ENCODE measurements around the gene CPT2. TPM values are rescaled to one million over a fixed set of nuclear protein-coding genes. Genes with fewer than 3 reads are reported as not detected.

The CPT2 gene
- polyA plus RNA-seq, 1 of the 3 experiments (the other 2 are of a cell fraction), result 18.6 TPM

DNA sequence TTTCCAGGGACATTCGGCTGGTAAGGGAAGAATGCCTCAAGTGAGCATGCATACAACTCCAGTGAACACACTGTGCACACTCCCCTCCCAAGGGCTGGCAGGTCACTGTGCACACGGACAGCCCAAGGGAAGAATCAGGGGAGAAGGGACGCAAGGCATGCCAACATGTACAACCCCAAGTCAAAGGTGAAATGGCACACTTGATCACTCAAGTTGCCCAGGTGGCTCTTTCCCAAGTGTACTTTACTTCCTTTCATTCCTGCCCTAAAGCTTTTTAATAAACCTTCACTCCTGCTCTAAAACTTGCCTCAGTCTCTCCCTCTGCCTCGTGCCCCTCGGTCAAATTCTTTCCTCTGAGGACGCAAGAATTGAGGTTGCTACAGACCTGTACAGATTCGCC, 40.7 kb upstream of the CPT2 start (continued):
- TF ChIP-seq SMC3 (IDR thresholded peaks at IDR 0.05; ENCODE audit: low read depth, low read length) (no peak), EP300 (IDR thresholded peaks at IDR 0.05; ENCODE audit: borderline replicate concordance in 1 of 2, low read depth in 1 of 2, low read length in 1 of 2) (no peak), GABPA (IDR thresholded peaks at IDR 0.05; ENCODE audit: low read depth) (no peak), MEF2A (IDR thresholded peaks at IDR 0.05; ENCODE audit: borderline replicate concordance, low read depth) (no peak), RCOR1 (IDR thresholded peaks at IDR 0.05; ENCODE audit: low read length) (no peak), NFIC (IDR thresholded peaks at IDR 0.05; ENCODE audit: borderline replicate concordance) (no peak)
- TF ChIP-seq, protein P1, sequence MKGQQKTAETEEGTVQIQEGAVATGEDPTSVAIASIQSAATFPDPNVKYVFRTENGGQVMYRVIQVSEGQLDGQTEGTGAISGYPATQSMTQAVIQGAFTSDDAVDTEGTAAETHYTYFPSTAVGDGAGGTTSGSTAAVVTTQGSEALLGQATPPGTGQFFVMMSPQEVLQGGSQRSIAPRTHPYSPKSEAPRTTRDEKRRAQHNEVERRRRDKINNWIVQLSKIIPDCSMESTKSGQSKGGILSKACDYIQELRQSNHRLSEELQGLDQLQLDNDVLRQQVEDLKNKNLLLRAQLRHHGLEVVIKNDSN (IDR thresholded peaks at IDR 0.05; ENCODE audit: borderline replicate concordance, low read depth), result no peak

DNA sequence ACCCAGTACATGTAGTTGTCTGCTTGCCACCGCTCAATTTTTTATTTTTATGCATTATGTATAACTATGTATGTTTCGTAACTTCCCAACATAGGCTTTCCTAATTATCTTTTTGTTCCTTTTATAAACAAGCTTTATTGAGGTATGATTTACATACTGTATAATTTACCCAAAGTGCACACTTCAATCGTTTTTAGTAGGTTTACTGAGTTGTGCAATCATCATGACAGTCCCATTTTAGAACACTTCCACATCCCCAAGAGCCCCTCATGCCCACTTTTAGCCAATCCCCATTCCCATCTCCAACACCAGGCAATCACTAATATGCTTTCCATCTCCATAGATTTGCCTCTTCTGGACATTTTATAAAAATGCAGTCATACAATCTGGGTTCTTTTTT, 39.8 kb upstream of the CPT2 start:
- CTCF ChIA-PET, result interaction anchor here (0.8 to 1.1 kb wide), 2 partner anchors 13 to 252 kb away, joined by 3 read pairs; no protein-coding TSS in a partner anchor
- Histone ChIP-seq H3K9me2 (no peaks in the 10 kb centered on the region; the same call in 1 of the 2 replicates), H3K4me3 (ENCODE audit: low read depth in 2 of 2, low read length in 1 of 2) (no peak overlapping the region), H3K36me3 (replicated peaks in 1 of 2; ENCODE audit: control insufficient read depth in 1 of 2, insufficient read depth in 2 of 2, low read length in 1 of 2) (no peaks in the 10 kb centered on the region), H2AFZ (ENCODE audit: low read depth) (no peak overlapping the region), H4K20me1 (ENCODE audit: insufficient read depth) (no peaks in the 10 kb centered on the region), H3K9me3 (no peaks in the 10 kb centered on the region), H3F3A (replicated peaks; ENCODE audit: insufficient read depth) (no peaks in the 10 kb centered on the region), H3K27ac (ENCODE audit: low read depth in 2 of 2, low read length in 1 of 2) (no peak overlapping the region), H3K4me2 (no peak overlapping the region), H3K4me1 (ENCODE audit: control insufficient read depth in 1 of 2, insufficient read depth in 2 of 2, low read depth in 1 of 2, low read length in 1 of 2) (no peaks in the 10 kb centered on the region; a peak in 1 of 4 replicates), H3K27me3 (ENCODE audit: insufficient read depth) (no peaks in the 10 kb centered on the region), H3K79me2 (ENCODE audit: insufficient read depth) (no peaks in the 10 kb centered on the region), H3K9ac (no peak overlapping the region)
- WGBS (ENCODE audit: low lambda C conversion rate), result 64% methylated on average over 3 of the region's 3 CpGs
- no peak for DNase-seq
- POLR2A ChIA-PET, result no interaction called here
- TF ChIP-seq ELF1 (IDR thresholded peaks at IDR 0.05) (no peak), RAD21 (IDR thresholded peaks at IDR 0.05; ENCODE audit: low read length) (no peak), SMC3 (IDR thresholded peaks at IDR 0.05; ENCODE audit: low read depth, low read length) (no peak), FOXJ3 (CRISPR knock-in tag; IDR thresholded peaks at IDR 0.05) (no peak)
- TF ChIP-seq, protein P1 (IDR thresholded peaks at IDR 0.05; ENCODE audit: borderline replicate concordance, low read depth), result no peak

DNA sequence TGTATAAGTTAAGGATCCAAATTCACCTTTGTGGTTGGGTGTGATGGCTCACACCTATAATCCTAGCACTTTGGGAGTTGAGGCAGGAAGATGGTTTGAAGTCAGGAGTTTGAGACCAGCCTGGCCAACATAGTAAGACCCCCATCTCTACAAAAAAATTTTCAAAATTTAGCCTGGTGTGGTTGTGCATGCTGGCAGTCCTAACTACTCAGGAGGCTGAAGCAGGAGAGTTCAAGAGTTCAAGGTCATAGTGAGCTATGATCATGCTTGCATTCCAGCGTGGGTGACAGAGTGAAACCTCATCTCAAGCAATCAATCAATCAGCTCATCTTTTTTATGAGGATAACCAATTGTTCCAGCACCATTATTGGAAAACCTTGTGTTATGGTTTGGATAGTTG, 37.7 kb upstream of the CPT2 start:
- DNase-seq, result no peak
- Histone ChIP-seq H3K9me2 (no peaks in the 10 kb centered on the region), H3K27ac (ENCODE audit: low read depth in 2 of 2, low read length in 1 of 2) (no peak overlapping the region), H3K4me3 (ENCODE audit: low read depth in 2 of 2, low read length in 1 of 2) (no peak overlapping the region), H3K36me3 (replicated peaks in 1 of 2; ENCODE audit: control insufficient read depth in 1 of 2, insufficient read depth in 2 of 2, low read length in 1 of 2) (no peaks in the 10 kb centered on the region), H3K27me3 (ENCODE audit: insufficient read depth) (no peaks in the 10 kb centered on the region), H3K9ac (no peak overlapping the region), H3F3A (replicated peaks; ENCODE audit: insufficient read depth) (no peaks in the 10 kb centered on the region), H3K4me2 (no peak overlapping the region), H3K4me1 (ENCODE audit: control insufficient read depth in 1 of 2, insufficient read depth in 2 of 2, low read depth in 1 of 2, low read length in 1 of 2) (no peaks in the 10 kb centered on the region; a peak in 1 of 4 replicates), H2AFZ (ENCODE audit: low read depth) (no peak overlapping the region), H4K20me1 (ENCODE audit: insufficient read depth) (no peaks in the 10 kb centered on the region), H3K79me2 (ENCODE audit: insufficient read depth) (no peaks in the 10 kb centered on the region), H3K9me3 (no peaks in the 10 kb centered on the region)
- WGBS (ENCODE audit: low lambda C conversion rate), result 80% methylated on average over 1 of the region's 1 CpG
- CTCF ChIA-PET, result no interaction called here
- TF ChIP-seq, protein P1 (IDR thresholded peaks at IDR 0.05; ENCODE audit: borderline replicate concordance, low read depth), result no peak
- no peak for TF ChIP-seq FOSL2 (IDR thresholded peaks at IDR 0.05; ENCODE audit: borderline replicate concordance, low read depth)
- no peak for TF ChIP-seq SMC3 (IDR thresholded peaks at IDR 0.05; ENCODE audit: low read depth, low read length)
- no peak for TF ChIP-seq JUND (IDR thresholded peaks at IDR 0.05)
- TF ChIP-seq, protein P2, sequence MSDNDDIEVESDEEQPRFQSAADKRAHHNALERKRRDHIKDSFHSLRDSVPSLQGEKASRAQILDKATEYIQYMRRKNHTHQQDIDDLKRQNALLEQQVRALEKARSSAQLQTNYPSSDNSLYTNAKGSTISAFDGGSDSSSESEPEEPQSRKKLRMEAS (IDR thresholded peaks at IDR 0.05; ENCODE audit: low read depth), result no peak
- TF ChIP-seq, protein P3, sequence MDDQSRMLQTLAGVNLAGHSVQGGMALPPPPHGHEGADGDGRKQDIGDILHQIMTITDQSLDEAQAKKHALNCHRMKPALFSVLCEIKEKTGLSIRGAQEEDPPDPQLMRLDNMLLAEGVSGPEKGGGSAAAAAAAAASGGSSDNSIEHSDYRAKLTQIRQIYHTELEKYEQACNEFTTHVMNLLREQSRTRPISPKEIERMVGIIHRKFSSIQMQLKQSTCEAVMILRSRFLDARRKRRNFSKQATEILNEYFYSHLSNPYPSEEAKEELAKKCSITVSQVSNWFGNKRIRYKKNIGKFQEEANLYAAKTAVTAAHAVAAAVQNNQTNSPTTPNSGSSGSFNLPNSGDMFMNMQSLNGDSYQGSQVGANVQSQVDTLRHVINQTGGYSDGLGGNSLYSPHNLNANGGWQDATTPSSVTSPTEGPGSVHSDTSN (IDR thresholded peaks at IDR 0.05), result no peak
- TF ChIP-seq NRF1 (IDR thresholded peaks at IDR 0.05; ENCODE audit: low read depth, low read length), result no peak
- POLR2A ChIA-PET, result no interaction called here

Data from SK-N-SH (cell line).